Measurements from ENCODE around the gene JPH4.

The JPH4 gene

DNA sequence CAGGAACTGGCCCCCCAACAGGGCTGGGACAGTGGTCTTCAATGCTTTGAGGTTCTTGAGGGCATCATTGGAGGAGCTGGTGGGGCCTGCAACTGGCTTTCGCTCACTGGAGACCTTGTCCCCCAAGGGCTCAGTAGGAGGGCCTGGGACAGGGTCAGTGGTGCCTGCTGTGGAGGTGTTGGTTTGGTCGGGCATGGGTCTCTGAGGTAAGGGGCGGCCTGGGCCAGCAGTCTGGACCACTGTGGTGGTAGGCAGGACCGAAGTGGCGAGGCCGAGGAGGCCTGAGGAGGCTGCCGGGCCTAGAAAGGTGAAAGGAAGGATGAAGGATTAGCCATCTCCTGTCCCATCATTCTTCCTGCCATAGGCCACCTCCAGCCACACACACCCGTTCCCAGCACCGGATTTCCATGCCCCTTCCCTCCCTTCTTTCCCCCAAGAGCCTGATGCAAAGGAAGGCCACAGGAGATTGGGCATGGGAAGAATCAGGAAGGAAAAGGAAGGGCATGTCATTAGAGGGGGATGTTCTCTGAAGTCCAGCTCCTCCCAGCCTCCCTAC lies 55.9 kb downstream of the JPH4 start:
- no peak for DNase-seq (ENCODE audit: insufficient read length, low spot score)
- no peak for FAIRE-seq
- TF ChIP-seq, protein P1, sequence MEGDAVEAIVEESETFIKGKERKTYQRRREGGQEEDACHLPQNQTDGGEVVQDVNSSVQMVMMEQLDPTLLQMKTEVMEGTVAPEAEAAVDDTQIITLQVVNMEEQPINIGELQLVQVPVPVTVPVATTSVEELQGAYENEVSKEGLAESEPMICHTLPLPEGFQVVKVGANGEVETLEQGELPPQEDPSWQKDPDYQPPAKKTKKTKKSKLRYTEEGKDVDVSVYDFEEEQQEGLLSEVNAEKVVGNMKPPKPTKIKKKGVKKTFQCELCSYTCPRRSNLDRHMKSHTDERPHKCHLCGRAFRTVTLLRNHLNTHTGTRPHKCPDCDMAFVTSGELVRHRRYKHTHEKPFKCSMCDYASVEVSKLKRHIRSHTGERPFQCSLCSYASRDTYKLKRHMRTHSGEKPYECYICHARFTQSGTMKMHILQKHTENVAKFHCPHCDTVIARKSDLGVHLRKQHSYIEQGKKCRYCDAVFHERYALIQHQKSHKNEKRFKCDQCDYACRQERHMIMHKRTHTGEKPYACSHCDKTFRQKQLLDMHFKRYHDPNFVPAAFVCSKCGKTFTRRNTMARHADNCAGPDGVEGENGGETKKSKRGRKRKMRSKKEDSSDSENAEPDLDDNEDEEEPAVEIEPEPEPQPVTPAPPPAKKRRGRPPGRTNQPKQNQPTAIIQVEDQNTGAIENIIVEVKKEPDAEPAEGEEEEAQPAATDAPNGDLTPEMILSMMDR (IDR thresholded peaks at IDR 0.05; ENCODE audit: insufficient read depth, missing control alignments): no peak

DNA sequence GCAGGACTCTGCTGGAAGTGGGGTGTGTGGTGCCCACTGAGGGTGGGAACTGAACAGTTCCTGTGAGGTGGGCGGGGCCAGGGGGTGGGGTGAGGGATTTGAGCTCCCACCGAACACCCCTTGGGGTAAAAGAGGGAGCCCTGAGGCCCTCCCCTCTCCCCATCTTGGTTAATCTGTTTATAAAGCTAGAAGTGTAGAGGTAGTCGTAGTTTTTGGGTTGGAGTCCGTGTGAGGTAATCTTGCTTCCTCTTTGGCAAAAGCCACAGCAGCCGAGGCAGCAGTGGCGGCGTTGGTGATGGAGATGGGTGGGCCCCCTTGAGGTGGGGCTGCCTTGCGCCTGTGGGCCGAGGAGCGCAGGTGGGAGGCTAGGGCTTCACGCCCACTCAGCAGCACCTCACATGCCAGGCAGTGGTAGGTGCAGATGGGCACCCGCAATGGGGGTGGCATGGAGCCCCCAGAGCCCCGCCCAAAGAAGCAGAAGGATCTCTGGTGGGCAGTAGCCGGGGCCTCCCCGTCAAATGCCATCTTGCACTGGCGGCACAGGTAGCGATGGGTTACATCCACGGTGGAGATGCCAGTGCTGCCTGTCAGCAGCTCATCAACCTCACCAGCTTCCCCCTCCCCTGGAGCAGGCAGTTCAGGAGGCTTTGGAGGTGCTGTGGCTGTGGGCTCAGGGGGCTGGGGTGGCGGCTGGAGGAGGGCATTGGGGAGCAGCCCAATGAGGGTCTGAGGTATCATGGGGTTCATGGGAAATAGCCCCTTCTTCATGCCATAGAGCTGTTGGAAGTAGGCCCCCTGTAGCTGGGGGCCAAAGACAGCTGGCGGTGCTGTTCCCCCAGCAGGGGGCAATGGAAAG lies 56.6 kb downstream of the JPH4 start:
- no peak for DNase-seq (ENCODE audit: insufficient read length, low spot score)
- FAIRE-seq: no peak
- TF ChIP-seq, protein P1 (IDR thresholded peaks at IDR 0.05; ENCODE audit: insufficient read depth, missing control alignments): no peak

DNA sequence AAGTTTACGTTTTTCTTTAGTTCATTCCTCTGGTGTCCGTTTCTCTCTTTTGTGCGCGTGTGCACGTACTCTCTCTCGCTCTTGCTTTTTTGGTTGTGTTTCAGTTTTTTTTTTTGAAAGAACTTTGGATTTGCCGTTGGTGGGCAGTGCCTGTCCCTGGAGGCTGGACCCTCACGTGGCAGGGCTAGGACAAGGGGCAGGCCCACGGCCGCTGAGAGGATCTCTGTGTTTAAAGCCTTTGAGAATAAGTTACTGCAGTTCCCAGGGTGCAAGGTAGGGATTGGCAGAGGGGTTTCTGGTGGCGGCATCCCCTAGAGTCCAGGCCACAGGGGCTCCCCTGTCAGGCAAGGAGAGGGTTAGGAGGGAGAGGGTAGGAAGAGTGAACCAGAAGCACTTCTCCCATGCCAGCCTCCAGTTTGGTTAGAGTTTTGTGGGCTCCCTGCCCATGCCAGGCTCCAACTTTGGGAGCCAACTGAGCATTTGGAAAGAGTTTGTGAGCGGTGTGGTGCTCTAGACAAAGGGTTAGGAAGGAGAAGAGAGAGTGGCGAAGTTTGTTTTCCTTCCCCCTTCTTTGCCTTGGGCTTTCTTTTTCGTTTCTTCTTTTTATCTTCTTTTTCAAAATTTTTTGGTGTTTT lies 57.6 kb downstream of the JPH4 start:
- DNase-seq (ENCODE audit: insufficient read length, low spot score): no peak
- TF ChIP-seq, protein P1 (IDR thresholded peaks at IDR 0.05; ENCODE audit: insufficient read depth, missing control alignments): no peak
- FAIRE-seq: no peak

DNA sequence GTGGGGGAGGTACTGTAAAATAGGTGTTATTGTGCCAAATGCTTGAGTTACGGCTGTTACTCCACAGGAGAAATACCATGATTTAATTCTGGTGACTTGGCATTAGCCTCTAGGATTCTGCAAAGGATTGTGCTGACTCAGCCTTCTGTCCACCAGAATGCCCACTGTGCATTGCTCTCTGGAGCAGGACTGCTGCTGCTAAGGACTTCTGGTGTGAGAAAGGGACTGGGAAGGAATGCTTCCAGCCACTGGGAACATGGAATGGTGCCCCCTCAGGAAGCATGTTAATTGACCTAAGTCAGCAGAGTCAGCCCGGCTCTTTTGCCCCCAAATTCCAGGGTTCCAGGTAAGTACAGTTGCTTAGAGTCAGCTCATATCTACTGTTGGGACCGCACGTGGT lies 59.9 kb downstream of the JPH4 start:
- no peak for FAIRE-seq
- DNase-seq (ENCODE audit: insufficient read length, low spot score): no peak

More for the DNA sequence above, 59.9 kb downstream of the JPH4 start:
- TF ChIP-seq, protein P1 (IDR thresholded peaks at IDR 0.05; ENCODE audit: insufficient read depth, missing control alignments): no peak
